ENCODE data around the gene ZNF699.
"Not testable (repeated sequence)": the region's sequence is repeated elsewhere in the genome, so short reads cannot be mapped to it uniquely, and the experiment has no call there.

ZNF699 gene

DNA sequence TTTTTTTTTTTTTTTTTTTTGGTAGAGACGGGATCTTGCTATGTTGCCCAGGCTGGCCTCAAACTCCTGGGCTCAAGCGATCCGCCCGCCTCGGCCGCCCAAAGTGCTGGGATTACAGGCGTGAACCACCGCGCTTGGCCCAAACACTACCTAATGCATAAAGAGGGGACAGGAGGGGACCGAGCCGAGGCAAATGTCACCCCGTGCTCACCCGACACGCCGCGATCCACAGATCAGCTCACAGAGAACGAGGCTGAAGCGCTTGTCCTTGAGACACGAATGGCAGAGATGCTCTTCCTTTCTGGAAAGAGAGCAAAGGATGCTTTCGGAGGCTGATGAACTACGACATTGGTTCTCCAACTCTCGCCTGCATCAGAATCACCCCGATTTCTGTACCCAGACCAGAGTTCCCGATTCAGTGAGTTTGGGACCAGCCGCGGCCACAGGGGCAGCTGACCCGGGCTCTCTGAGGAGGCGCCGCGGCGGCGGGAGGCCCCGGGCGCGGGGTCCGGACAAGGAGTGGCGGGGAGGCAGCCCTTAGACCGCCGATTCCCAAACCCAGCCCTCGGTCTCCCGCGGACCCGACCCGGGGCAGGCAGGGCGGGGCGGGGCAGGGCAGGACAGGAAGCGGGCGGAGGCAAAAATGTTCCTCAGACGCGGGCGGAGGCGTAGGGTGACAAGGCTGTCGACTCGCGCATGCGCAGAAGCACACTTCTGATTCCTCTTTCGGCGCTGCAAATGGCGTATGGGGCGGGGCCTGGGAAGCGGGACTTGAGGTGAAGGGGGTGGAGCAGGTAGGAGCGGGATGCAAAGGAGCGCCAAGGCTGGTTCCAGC lies at the start of gene ZNF699:
ZNF699 (minus strand) TSS at position 700 of the 835 bp plus-strand sequence. CDS start 4,719 bp downstream, outside the sequence.
- DNase-seq = peak; percentile 100

DNA sequence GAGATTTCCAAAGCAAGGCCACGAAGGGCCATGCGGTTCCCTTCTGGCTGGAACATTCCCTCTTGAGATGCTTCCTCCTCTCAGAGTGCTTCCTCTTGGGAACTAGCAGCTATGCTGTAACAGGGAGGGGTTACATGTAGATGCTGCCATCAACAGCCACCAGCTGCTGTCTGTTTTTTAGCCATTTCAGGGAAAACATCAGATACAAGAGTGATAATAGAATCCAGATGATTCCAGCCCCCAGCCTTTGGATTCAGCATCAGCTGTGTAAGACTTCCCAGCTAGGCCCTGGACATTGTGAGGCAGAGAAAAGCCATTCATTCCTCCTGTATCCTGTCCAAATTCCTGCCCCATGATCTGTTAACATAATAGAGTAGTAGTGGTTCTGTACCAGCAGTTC lies 45.0 kb upstream of the ZNF699 start:
- no peak for DNase-seq

DNA sequence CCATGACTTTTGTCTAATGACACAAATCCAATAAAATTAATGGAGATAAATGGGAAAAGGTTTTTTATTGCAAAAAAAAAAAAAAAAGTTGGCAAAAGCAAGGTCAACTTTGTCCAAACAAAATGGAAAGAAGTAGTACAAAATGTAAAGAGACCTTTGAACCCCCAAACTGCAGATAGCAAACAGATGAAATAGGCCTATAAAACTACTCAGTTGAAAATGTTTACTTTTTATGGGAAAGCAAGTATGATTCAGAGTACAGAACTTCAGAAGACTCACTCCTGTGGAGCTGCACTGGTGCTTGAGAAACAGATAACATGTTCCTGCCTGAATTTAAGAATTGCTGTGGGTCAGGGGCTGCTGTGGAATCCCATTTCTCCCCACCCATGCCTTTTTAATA lies 43.4 kb upstream of the ZNF699 start:
- no peak for DNase-seq

DNA sequence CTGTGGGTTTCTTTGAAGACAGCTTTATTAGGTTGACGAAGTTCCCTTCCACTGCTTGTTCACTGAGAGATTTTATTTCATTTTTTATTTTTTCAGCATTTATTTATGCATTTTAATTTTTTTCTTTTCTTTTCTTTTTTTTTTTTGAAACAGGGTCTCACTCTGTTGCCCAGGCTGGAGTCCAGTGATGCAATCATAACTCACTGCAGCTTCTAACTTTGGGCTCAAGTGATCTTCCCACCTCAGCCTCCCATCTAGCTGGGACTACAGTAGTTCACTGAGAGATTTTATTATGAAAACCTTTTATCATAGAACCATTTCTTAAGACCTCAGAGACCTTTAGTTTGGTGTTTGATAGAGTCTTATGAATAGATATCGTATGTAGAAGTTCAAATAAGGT lies 42.9 kb upstream of the ZNF699 start:
- DNase-seq = no peak

DNA sequence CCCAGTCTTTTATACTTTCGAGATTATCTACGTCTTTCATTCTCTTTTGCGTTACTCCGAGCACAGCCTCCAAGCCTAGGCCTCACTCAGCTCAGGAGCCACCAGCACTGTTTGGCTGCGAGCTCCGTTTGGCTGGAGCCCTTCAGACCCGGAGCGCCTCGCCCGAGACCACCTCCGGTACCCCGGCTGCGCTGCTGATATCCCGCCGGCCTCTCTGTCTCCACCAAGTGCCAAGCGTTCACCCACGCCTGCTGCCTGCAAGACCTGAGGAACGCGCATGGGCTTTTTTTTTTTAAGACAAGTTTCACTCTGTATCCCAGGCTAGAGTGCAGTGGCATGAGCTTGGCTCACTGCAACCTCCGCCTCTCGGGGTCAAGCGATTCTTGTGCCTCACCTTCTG lies 39.0 kb upstream of the ZNF699 start:
- no peak for DNase-seq

DNA sequence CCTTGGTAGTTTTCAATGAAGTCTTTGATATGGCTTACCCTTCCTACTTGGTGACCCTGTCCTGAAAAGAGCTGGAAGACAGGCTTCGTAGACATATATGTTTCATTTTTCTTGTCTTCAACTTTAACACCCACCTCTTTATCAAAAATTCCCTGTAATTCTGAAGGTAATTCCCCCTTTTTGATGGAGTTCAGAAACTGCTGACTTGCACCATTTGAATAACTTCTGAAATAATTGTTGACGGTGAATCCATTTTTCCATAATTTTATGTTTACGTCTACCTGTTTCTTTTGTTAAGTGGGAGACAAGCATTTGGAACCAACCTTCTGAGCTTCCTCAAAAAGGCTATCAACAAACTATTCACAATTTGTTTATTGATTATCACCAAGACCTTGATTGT lies 38.6 kb upstream of the ZNF699 start:
- DNase-seq = no peak

DNA sequence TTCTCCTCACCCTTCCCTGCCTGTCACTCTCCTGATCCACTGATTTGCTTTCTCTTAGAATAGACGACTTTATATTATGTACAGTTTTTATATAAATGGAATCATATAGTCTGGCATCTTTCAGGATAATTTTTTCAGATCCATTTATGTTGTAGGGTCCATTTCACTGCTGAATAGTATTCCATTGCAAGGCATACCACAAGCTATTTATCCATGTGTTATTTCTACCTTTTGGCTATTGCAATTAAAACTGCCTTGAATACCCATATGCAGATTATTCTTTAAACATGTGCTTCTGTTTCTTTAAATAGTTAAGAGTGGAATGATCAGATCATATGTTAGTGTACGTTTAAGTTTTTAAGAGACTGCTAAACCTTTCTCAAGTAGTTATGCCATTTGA lies 35.4 kb upstream of the ZNF699 start:
- no peak for DNase-seq

DNA sequence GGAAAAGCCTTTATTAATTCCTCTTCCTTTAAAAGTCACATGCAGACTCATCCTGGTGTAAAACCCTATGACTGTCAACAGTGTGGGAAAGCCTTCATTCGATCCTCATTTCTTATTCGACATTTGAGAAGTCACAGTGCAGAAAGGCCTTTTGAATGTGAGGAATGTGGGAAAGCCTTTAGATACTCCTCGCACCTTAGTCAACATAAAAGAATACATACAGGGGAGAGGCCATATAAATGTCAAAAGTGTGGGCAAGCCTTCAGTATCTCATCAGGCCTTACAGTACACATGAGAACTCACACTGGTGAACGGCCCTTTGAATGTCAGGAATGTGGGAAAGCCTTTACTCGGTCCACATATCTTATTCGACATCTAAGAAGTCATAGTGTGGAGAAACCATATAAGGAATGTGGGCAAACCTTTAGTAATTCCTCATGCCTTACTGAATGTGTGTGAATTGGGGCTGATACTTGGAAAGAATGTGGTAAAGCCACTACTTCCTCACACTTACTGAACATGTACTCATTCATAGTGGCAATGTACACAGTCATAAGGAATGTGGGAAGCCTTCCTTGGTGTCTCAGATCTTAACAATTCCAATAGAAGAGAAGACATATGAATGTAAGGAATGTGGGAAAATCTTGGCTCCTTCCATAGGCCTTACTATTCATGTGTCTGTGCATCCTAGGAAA lies 33.1 kb upstream of the ZNF699 start:
- DNase-seq = no peak

DNA sequence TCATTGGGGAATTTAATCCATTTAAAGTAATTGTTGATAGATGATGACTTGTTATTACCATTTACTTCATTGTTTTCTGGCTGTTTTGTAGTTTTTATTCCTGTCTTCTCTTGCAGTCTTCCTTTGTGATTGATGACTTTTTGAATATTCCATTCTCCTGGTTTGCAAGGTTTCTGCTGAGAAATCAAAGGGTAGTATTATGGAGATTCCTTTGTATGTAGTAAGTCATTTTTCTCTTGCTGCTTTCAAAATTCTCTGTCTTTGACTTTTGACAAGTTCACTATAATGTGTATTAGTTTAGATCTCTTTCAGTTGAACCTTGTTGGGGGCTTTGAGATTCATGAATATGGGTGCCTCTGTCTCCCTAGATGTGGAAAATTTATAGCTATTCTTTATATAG lies 20.4 kb upstream of the ZNF699 start:
- no peak for DNase-seq

DNA sequence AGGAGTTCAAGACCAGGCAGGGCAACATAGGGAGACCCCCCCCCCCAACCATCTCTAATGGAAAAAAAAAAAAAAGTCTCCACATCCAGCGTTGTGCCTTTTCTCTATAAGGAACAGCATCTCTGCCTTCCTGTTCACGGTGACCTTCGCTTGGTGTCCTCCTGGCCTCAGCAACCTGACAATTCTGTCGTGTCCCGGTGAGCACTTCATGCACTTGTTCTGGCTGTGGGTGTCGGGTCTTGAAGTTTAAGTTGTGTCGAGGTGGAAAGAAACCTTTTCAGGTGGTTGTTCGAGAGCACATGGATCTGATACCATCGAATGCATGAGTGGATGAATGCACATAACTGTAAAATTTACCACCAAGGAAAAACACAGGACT lies 14.9 kb upstream of the ZNF699 start:
- peak; percentile 28 for DNase-seq

DNA sequence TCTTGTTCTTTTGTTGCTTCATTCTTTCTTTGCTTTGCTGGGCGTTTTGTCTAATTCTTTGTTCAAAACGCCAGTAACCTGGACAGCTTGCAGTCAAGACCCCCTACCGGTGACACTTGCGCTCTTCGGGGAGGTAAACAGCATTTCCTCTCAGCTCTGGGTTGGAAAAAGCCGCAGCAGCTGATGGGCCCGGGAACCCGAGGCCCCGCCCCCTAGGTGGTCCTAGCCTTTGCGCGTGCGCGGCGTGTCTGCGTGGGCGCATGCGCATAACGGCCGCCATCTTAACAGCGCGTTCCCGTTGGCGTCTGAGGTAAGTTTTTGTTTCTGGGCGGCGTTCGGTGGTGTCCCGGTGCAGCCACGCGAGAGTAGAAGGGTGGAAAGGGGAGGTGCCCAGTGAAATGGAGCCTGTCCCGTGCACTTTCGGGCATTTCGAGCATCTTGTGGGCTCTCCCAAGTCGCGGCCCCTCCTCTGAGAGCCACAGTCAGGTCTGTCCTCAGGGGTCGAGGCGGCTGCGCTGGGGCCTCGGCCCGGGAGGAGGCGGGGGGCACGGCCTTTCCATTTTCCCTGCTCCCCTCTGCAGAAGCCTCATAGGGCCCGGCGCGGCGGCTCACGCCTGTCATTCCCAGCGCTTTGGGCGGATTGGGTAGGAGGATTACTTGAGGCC lies 14.4 kb upstream of the ZNF699 start, which contains the start of gene ZNF559:
ZNF559 (plus strand) TSS at position 261 of the 665 bp plus-strand sequence. CDS start 14,371 bp downstream, outside the sequence.
- peak; percentile 99 for DNase-seq

DNA sequence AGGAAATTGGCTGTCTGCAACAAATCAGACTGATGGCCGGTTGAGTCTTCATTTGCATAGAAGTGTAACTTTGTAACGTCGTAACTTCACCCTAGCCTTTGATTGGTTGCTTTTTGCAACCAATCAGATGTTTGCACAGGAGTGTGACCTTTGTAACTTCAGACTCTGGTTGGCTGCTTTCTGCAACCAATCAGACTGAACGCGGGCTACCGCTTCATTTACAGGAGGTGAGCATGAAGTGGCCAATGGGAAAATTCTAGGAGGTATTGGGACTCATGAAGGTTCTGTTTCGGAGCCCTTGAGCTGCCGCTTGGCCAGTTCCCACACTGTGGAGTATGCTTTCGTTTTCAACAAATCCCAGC lies 13.9 kb upstream of the ZNF699 start:
- no peak for DNase-seq

DNA sequence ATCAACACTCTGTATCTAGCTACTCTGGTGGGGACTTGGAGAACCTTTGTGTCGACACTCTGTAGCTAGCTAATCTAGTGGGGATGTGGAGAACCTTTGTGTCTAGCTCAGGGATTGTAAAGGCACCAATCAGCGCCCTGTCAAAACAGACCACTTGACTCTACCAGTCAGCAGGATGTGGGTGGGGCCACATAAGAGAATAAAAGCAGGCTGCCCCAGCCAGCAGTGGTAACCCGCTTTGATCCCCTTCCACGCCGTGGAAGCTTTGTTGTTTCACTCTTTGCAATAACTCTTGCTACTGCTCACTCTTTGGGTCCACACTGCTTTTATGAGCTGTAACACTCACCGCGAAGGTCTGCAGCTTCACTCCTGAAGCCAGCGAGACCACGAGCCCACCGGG lies 12.6 kb upstream of the ZNF699 start:
- DNase-seq = not testable (repeated sequence)

DNA sequence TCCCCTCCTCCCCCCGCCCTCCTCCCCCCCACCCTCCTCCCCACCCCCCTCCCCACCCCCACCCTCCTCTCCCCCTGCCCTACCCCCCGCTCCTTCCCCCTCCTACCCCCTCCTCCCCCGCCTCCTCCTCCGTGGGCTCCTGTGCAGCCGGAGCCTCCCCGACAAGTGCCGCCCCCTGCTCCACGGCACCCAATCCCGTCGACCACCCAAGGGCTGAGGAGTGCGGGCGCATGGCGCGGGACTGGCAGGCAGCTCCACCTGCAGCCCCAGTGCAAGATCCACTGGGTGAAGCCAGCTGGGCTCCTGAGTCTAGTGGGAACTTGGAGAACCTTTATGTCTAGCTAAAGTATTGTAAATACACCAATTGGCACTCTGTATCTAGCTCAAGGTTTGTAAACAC lies 12.1 kb upstream of the ZNF699 start:
- DNase-seq = not testable (repeated sequence)

DNA sequence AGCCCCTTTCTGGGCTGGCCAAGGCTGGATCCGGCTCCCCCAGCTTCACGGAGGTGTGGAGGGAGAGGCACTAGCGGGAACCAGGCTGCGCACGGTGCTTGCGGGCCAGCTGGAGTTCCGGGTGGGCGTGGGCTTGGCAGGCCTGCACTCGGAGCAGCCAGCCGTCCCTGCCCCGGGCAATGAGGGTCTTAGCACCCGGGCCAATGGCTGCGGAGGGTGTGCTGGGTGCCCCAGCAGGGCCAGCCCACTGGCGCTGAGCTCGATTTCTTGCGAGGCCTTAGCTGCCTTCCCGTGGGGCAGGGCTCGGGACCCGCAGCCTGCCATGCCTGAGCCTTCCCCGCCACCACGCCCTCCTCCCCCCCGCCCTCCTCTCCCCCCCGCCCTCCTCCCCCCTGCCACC lies 11.7 kb upstream of the ZNF699 start:
- no peak for DNase-seq

DNA sequence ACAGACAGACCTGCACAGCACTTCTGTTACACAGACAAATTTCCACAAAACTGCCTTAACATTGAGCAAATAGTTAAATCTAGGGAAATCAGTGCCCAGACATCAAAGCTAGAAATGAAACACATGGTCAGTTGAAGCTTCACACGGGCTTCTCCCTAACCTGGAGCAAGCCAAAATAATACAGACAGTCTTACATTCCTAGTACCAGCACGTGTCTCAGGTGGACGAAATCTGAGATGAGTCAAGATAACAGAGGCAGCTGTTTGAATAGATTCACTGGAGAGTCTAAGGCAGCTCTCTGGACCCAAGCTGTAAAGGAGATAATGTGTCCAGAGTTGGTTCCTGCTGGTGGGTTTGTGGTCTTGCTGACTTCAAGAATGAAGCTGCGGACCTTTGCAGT lies 4.1 kb upstream of the ZNF699 start:
- DNase-seq = no peak

DNA sequence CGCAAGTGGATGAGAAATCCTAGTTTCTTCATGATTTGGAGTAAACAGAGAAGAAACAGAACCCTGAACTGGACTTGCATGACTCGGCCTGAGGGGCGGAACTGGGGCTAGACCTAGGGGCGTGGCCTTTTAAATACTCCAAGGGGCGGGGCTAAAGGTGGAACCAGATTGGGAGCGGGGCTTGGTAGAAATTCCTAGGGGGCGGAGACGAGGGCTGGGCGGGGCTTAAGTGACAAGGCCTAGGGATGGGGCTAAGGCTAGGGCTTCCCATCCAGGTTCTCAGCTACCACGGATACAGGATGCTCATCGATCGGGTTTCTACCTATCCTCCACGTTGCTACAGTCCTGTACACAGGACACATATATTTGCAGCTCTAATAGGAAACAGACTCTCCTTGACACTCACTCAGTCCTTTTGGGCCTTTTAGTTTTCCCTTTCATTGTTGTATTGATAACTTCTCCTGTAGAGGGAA lies 372 bp upstream of the ZNF699 start:
- no peak for DNase-seq

DNA sequence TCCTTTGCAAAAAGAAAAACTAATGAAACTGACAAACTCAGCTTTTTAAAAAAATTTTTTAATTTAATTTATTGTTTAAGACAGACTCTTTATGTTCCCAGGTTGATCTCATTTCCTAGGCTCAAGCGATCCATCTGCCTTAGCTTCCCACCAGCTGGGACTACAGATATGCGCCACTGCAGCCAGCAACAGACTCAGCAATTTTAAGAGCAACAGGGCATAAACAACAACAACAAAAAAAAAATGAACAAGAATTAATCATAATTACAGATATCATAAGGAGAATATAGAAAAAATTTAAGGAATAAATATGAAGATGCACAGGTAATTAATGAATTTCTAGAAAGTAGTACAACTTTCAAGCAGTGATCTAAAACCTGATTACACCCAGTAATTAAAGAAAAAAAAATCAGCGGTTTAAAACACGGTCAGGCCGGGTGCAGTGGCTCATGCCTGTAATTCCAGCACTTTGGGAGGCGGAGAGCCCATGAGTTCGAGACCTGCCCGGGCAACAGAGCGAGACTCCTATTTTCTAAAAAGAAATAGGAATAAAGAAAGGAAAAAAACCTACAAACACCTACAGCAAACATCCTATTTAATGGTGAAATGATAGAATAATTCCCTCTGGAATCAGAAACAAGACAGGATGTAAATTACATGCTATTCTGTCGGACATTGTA lies 1.4 kb downstream of the ZNF699 start:
- DNase-seq = no peak

DNA sequence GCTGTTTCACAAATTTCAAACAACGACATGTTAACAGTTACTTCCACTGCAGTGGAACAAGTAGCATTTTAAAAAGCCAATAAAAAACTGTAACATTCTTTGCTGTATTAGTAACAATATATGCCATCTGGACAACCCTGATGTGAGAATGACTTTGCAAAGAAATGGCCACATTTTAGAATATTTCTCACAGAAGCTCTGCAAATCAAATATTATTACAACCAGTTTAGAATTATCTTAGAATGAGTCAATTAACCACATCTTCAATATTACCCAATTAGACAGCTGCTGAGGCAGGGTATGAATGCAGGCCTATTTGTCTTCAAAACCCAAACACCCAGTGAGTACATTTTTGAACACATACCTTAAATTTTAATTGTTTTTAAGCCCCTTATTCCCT lies 3.2 kb downstream of the ZNF699 start:
- no peak for DNase-seq

DNA sequence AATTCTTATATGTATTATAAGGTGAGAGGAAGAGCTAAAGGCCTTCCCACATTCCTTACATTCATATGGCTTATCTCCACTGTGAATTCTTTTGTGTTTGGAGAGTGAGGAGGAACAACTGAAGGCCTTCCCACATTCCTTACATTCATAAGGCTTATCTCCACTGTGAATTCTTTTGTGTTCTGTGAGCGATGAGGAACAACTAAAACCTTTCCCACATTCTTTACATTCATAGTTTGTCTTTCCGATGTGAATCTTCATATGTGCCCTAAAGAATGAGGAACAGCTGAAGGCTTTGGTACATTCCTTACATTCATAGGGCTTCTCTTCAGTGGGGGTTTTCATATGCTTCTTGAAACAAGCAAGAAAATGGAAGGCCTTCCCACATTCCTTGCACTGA lies 13.3 kb downstream of the ZNF699 start:
- no peak for DNase-seq

DNA sequence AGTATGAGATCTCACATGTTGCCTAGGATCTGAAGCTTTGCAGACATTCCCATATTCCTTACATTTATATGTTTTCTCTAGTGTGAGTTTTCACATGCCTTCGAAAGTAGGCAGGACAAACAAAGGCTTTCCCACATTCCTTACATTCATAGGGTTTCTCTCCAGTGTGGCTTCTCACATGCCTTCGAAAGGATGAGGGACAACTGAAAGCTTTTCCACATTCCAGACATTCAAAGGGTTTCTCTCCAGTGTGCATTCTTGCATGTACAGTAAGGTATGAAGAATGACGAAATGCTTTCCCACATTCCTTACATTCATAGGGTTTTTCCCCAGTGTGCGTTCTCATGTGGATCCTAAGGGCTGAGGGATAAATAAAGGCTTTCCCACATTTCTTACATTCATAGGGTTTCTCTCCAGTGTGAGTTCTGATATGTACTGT lies 14.2 kb downstream of the ZNF699 start:
- no peak for DNase-seq

DNA sequence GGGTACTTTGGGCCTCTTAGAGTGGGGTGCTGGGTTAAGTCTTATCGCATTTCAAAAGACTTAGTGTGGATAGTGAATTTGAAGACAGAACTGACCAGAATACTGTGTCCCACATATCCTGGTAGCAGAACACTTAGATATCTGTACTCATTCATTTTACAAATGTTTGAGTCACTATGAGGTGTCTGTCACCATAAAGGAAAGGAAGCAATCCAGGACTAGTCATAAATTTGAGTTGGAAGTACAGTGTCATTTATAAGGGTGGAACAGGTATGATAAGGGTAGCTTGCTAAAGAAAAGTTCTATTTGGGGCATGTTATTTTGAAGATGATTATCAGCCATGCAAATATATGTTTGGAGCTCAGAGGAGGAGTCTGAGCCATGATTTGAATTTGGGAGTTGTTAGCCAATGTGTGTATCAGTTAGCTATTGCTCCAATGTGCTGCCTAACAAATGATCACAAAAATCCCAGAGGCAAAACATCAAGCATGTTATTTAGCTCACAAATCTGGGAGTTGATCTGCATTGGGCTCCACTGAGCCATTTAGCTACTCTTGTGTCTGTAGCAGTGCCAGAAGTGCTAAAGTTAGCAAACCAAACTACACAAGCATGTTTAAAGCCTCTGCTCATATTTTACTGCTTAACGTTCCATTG lies 20.3 kb downstream of the ZNF699 start:
- no peak for DNase-seq

DNA sequence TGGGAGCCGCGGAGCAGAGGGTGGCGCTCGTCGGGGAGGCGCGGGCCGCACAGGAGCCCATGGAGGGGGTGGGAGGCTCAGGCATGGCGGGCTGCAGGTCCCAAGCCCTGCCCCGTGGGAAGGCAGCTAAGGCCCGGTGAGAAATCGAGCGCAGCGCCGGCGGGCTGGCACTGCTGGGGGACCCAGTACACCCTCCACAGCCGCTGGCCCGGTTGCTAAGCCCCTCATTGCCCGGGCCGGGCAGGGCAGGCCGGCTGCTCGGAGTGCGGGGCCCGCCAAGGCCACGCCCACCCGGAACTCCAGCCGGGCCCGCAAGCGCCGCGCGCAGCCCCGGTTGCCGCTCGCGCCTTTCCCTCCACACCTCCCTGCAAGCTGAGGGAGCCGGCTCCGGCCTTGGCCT lies 26.2 kb downstream of the ZNF699 start:
- peak; percentile 17 for DNase-seq

Data from eye (tissue), 1 donor.